Lung (tissue), 12 donors: ENCODE measurements around the gene NUCB1. TPM values are rescaled to one million over a fixed set of nuclear protein-coding genes. Genes with fewer than 3 reads are reported as not detected.

ENCODE experiments used
- ATAC-seq: fragments of 200-7000 bp; cut with Tn5 transposase; one replicate; pipeline ENCODE4 v1.9.1; 2020; ENCODE audit warnings: moderate number of reproducible peaks; ENCODE audit not compliant: insufficient read depth, low FRiP score
- DNase-seq, 3 donors: peaks; one replicate each; pipeline ENCODE4 v3.0.0-alpha.2; 2013 to 2017
- H3K27ac ChIP-seq, 2 donors: one replicate each; pipeline ENCODE4 v1.5.1; 2013; ENCODE audit warnings: mild to moderate bottlenecking in 2 of 2, moderate library complexity in 2 of 2, control low read depth in 1 of 2, inconsistent platforms in 1 of 2, low read depth in 1 of 2, low read length in 1 of 2
- H3K27me3 ChIP-seq, 3 donors: one replicate each; pipeline ENCODE4 v1.5.1; 2013; ENCODE audit warnings: low read length in 2 of 3; ENCODE audit not compliant: control insufficient read depth in 3 of 3, insufficient read depth in 3 of 3
- H3K36me3 ChIP-seq, 4 donors: one replicate each; pipeline ENCODE4 v1.5.1; 2013; ENCODE audit warnings: low read length in 4 of 4, mild to moderate bottlenecking in 1 of 4, moderate library complexity in 1 of 4; ENCODE audit not compliant: control insufficient read depth in 4 of 4, insufficient read depth in 4 of 4
- H3K4me1 ChIP-seq, 5 donors: one replicate each; pipeline ENCODE4 v1.5.1; 2013; ENCODE audit warnings: low read length in 5 of 5, mild to moderate bottlenecking in 2 of 5, moderate library complexity in 1 of 5; ENCODE audit not compliant: control insufficient read depth in 5 of 5, insufficient read depth in 5 of 5
- H3K4me3 ChIP-seq: one replicate; pipeline ENCODE4 v1.5.1; 2013; ENCODE audit warnings: mild to moderate bottlenecking, control low read depth, moderate library complexity
- H3K9ac ChIP-seq, 2 donors: one replicate each; pipeline ENCODE4 v1.5.1; 2013; ENCODE audit warnings: low read length in 2 of 2, control low read depth in 1 of 2; ENCODE audit not compliant: insufficient read depth in 1 of 2
- H3K9me3 ChIP-seq, 4 donors: one replicate each; pipeline ENCODE4 v1.5.1; 2013; ENCODE audit warnings: low read length in 3 of 4, mild to moderate bottlenecking in 1 of 4, moderate library complexity in 1 of 4; ENCODE audit not compliant: control insufficient read depth in 4 of 4, insufficient read depth in 3 of 4
- WGBS, 2 donors: extraction: QIAGEN DNeasy Blood & Tissue Kit; methylation state at CpG; one replicate each; pipeline ENCODE4 v1.1.7; 2013; 5-methylcytosine and 5-hydroxymethylcytosine counted together
- polyA plus RNA-seq, 2 donors: library from polyadenylated mRNA; stranded (reverse); fragments of 200-250 nt; gene quantifications; one replicate each; pipeline ENCODE4 v1.2.1, GENCODE V29; 2013
- total RNA-seq, 2 donors: library from RNA; depleted of rRNA in 1 of 2; stranded (reverse); fragments of >200 nt in 1 of 2; gene quantifications; one replicate each; pipeline ENCODE4 v1.2.1, GENCODE V29; 2014 to 2021
- TF ChIP-seq, protein P1 (sequence below): IDR thresholded peaks from 2 replicates; pipeline ENCODE4 v1.5.1; 2012; ENCODE audit warnings: mild to moderate bottlenecking; ENCODE audit errors: control extremely low read depth, extremely low read depth
- donor health status: control.
- donor health status: control.
- donor health status: Bipolar disorder and iron deficiency.
- donor health status: healthy.
- donor health status: DM: yes; HTN: yes; CAD: no.

The NUCB1 gene
- total and polyA plus RNA-seq, 4 donors: 214 to 367 (median 354) TPM

DNA sequence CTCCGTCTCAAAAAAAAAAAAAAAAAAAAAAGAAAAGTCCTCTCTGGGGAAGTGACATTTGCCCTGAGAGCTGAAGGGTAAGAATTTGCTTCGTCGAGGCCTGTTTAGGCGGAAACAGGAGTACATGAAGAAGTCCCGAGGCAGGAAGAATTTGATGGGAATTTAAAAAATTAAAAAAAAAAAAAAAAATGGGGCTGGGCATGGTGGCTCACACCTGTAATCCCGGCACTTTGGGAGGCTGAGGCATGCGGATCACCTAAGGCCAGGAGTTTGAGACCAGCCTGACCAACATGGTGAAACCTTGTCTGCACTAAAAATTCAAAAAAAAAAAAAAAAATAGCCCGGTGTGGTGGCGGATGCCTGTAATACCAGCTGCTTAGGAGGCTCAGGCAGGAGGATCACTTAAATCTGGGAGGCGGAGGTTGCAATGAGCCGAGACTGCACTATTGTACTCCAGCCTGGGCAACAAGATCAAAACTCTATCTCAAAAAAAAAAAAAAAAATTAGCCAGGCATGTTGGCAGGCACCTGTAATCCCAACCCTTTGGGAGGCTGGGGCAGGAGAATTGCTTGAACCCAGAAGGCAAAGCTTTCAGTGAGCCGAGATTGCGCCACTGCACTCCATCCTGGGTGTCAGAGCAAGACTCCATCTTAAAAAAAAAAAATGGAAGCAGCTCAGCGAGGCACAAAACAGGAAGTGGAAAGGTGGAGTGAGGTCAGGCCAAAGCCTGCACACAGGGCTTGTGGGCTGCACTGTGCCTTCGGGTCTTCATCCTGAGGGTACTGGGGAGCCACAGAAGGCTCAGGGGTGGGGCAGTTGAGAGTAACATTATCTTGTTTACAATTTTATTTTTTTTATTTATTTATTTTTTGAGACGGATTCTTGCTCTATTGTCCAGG, 59.5 kb downstream of the NUCB1 start:
- H3K27ac ChIP-seq: no peak overlapping the region
- no peak for DNase-seq
- H3K36me3 ChIP-seq: peaks cover 0 to 7% (median under 1%) of the 10 kb centered on the region in 4 donors
- ATAC-seq: no peak
- H3K9ac ChIP-seq: no peak overlapping the region
- peaks cover 4 to 33% (median 11%) of the 10 kb centered on the region in 5 donors for H3K4me1 ChIP-seq
- no peak overlapping the region for H3K4me3 ChIP-seq
- TF ChIP-seq, protein P1, sequence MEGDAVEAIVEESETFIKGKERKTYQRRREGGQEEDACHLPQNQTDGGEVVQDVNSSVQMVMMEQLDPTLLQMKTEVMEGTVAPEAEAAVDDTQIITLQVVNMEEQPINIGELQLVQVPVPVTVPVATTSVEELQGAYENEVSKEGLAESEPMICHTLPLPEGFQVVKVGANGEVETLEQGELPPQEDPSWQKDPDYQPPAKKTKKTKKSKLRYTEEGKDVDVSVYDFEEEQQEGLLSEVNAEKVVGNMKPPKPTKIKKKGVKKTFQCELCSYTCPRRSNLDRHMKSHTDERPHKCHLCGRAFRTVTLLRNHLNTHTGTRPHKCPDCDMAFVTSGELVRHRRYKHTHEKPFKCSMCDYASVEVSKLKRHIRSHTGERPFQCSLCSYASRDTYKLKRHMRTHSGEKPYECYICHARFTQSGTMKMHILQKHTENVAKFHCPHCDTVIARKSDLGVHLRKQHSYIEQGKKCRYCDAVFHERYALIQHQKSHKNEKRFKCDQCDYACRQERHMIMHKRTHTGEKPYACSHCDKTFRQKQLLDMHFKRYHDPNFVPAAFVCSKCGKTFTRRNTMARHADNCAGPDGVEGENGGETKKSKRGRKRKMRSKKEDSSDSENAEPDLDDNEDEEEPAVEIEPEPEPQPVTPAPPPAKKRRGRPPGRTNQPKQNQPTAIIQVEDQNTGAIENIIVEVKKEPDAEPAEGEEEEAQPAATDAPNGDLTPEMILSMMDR: no peak
- H3K27me3 ChIP-seq: no peaks in the 10 kb centered on the region
- H3K9me3 ChIP-seq: no peaks in the 10 kb centered on the region
- 70 to 81% methylated on average over 16 of the region's 16 CpGs for WGBS, 2 donors

DNA sequence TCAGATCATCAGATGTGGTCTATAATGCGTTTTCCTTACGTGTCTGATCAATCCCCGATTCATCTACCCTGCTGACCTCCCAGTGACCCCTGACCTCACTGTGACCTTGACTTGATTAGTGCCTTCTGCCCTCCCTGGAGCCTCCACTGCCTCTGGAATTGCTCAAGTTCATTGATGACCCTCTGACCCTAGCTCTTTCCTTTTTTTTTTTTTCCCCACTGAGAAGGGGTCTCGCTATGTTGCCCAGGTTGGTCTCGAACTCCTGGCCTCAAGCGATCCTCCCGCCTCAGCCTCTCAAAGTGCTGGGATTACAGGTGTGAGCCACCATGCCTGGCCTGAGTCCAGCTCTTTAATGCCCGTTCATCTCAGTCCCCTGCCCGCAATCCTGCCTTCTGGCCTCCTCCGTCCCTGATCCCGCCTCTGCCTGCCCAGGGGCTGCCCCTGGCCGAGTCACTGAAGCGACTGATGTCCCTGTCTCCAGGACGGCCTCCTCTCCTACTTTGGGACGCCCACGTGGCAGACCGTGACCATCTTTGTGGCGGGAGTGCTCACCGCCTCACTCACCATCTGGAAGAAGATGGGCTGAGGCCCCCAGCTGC, 61.0 kb downstream of the NUCB1 start:
- WGBS, 2 donors: 88 to 90% methylated on average over 19 of the region's 19 CpGs
- Histone ChIP-seq H3K9me3 (no peaks in the 10 kb centered on the region), H3K4me3 (no peak overlapping the region), H3K27ac (no peak overlapping the region), H3K36me3 (peaks cover 0 to 7% (median 4%) of the 10 kb centered on the region in 4 donors), H3K27me3 (no peaks in the 10 kb centered on the region), H3K9ac (no peak overlapping the region), H3K4me1 (peaks cover 5 to 27% (median 12%) of the 10 kb centered on the region in 5 donors)
- DNase-seq: no peak
- TF ChIP-seq, protein P1: no peak
- no peak for ATAC-seq

DNA sequence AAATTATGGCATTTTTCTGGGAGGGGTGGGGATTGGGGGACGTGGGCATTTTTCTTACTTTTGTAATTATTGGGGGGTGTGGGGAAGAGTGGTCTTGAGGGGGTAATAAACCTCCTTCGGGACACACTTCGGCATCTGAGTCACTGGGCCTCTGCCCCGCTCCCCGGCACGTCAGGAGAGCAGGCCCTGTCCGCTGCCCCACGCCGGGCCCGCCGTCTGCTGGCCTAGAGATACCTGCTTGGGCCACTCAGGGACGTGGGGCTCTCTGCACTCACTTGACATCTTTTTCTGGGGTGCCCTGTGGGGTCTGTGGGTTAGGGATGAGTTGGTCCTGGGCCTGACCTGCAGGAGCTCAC, 61.5 kb downstream of the NUCB1 start:
- TF ChIP-seq, protein P1: no peak
- Histone ChIP-seq H3K4me1 (peaks cover 5 to 31% (median 16%) of the 10 kb centered on the region in 5 donors), H3K4me3 (no peak overlapping the region), H3K36me3 (peaks cover 0 to 10% (median 6%) of the 10 kb centered on the region in 4 donors), H3K9ac (no peak overlapping the region), H3K27me3 (no peaks in the 10 kb centered on the region), H3K27ac (peak overlapping the region in 1 of 2 donors; percentile 92), H3K9me3 (no peaks in the 10 kb centered on the region)
- no peak for DNase-seq
- no peak for ATAC-seq
- 87% methylated on average over 12 of the region's 12 CpGs for WGBS, 2 donors
